K562 (cell line): ENCODE data around the gene NUTM1. TPM values are rescaled to one million over a fixed set of nuclear protein-coding genes. Genes with fewer than 3 reads are reported as not detected.

Experiments
- ATF4 ChIP-seq: fragments of 450-650 bp; formaldehyde crosslinking; IDR thresholded peaks from 2 replicates; pipeline ENCODE4 v1.4.0; 2022; ENCODE audit warnings: mild to moderate bottlenecking, moderate library complexity
- BRF1 ChIP-seq: IDR thresholded peaks from 3 replicates; pipeline ENCODE4 v1.6.1; 2011; ENCODE audit warnings: borderline replicate concordance, mild to moderate bottlenecking; ENCODE audit not compliant: insufficient read length; ENCODE audit errors: extremely low read depth
- CBX8 ChIP-seq: fragments of 200-600 bp; sonication (generic); IDR thresholded peaks from 2 replicates; pipeline ENCODE4 v1.6.1; 2012; ENCODE audit warnings: borderline replicate concordance, mixed run types, low read depth, mild to moderate bottlenecking, moderate library complexity, mixed read lengths, low read length, control low read depth, inconsistent platforms; ENCODE audit not compliant: poor library complexity, severe bottlenecking; ENCODE audit errors: extremely low read depth
- CUX1 ChIP-seq: fragments of 200-800 bp; sonication (Bioruptor generic); IDR thresholded peaks from 2 replicates; pipeline ENCODE4 v1.6.1; 2016; ENCODE audit warnings: missing genetic modification characterization, missing compliant biosample characterization
- FOXA3 ChIP-seq, 2 experiments: fragments of 450-650 bp in 1 of 2; sonication (generic) in 1 of 2; formaldehyde crosslinking; IDR thresholded peaks in 1 of 2; conservative IDR thresholded peaks in 1 of 2; 2 replicates each; pipeline versions ENCODE4 v1.4.0 to v1.8.0; 2020 to 2022; ENCODE audit warnings: mild to moderate bottlenecking in 2 of 2, missing genetic modification reagents in 1 of 2
- GATA2 ChIP-seq: sonication (generic); formaldehyde crosslinking; IDR thresholded peaks from 2 replicates; pipeline ENCODE4 v1.4.0; 2020; ENCODE audit warnings: mild to moderate bottlenecking, missing genetic modification reagents
- MBD1 ChIP-seq: fragments of 250-450 bp; sonication (Bioruptor Pico); IDR thresholded peaks from 2 replicates; pipeline ENCODE4 v1.8.0; 2022; ENCODE audit warnings: inconsistent platforms
- MECOM ChIP-seq: fragments of 250-450 bp; sonication (Bioruptor Pico); IDR thresholded peaks from 2 replicates; pipeline ENCODE4 v1.8.0; 2022; ENCODE audit warnings: inconsistent platforms
- TAL1 ChIP-seq: fragments of 450-650 bp; IDR thresholded peaks from 2 replicates; pipeline ENCODE4 v1.6.1; 2016; ENCODE audit warnings: mild to moderate bottlenecking
- TEAD1 ChIP-seq, 2 experiments: fragments of 450-650 bp in 1 of 2; sonication (generic) in 1 of 2; formaldehyde crosslinking; IDR thresholded peaks; 2 replicates each; pipeline versions ENCODE4 v1.4.0 to v1.8.0; 2020 to 2022; ENCODE audit warnings: mild to moderate bottlenecking in 2 of 2, missing genetic modification reagents in 1 of 2
- TEAD2 ChIP-seq: fragments of 450-650 bp; IDR thresholded peaks from 2 replicates; pipeline ENCODE4 v1.6.1; 2016; ENCODE audit warnings: missing genetic modification characterization, control low read depth, missing compliant biosample characterization
- THRAP3 ChIP-seq: fragments of 450-650 bp; IDR thresholded peaks from 2 replicates; pipeline ENCODE4 v1.6.1; 2016; ENCODE audit warnings: mild to moderate bottlenecking, inconsistent platforms, borderline replicate concordance
- UBTF ChIP-seq, 2 experiments: IDR thresholded peaks; 2 replicates each; pipeline ENCODE4 v1.6.1; 2012; ENCODE audit warnings: improper control_type of control experiment in 2 of 2, low read depth in 2 of 2, low read length in 2 of 2, borderline replicate concordance in 1 of 2
- ZFP36 ChIP-seq: fragments of 150-350 bp; IDR thresholded peaks from 2 replicates; pipeline ENCODE4 v1.6.1; 2018; ENCODE audit warnings: low read length, low read depth; ENCODE audit not compliant: partially characterized antibody
- ZNF766 ChIP-seq: fragments of 200-800 bp; sonication (Bioruptor generic); conservative IDR thresholded peaks from 2 replicates; pipeline ENCODE4 v1.6.1; 2016; ENCODE audit warnings: missing genetic modification characterization, missing compliant biosample characterization
- polyA plus RNA-seq, 8 experiments: library from polyadenylated mRNA; depleted of rRNA in 4 of 8; stranded (reverse) in 5 of 8; unstranded in 3 of 8; fragments of >200 nt; fragmentation: Nextera tagmentation in 2 of 8; fragmentation: Illumina TruSeq in 1 of 8; extraction: Ambion mirVana in 2 of 8; extraction: Trizol in 1 of 8; gene quantifications; 2 replicates each; pipeline versions ENCODE4 v1.2.1 to v1.2.3, GENCODE V29; 2011 to 2014; ENCODE audit warnings: inconsistent platforms in 1 of 8, missing spikeins in 1 of 8
- total RNA-seq, 7 experiments: library from RNA; depleted of rRNA in 6 of 7; stranded (reverse); fragments of >200 nt in 6 of 7; fragmentation: Illumina TruSeq in 2 of 7; extraction: Trizol in 2 of 7; gene quantifications; 2 replicates each; pipeline versions ENCODE4 v1.2.1 to v1.2.3, GENCODE V29; 2011 to 2021; ENCODE audit warnings: low replicate concordance in 1 of 7

The NUTM1 gene
- total and polyA plus RNA-seq, 9 of the 15 experiments (the other 6 are each of a cell fraction or from before 2014, with no cell fraction given), result 0.01 to 0.05 (median 0.04) TPM; not detected in 4

- peak; percentile 83 for TF ChIP-seq ATF4 (CRISPR knock-in tag)
- no peak for TF ChIP-seq BRF1
- TF ChIP-seq CUX1, result no peak
- no peak for TF ChIP-seq CBX8
- TF ChIP-seq ZFP36, result no peak
- TF ChIP-seq FOXA3 (CRISPR knock-in tag; conservative IDR thresholded peaks at IDR 0.05 in 1 of 2, IDR thresholded peaks at IDR 0.05 in 1 of 2), result no peak
- no peak for TF ChIP-seq GATA2 (CRISPR knock-in tag)
- TF ChIP-seq THRAP3, result no peak
- TF ChIP-seq TEAD1 (CRISPR knock-in tag; IDR thresholded peaks at IDR 0.05), result peak in 1 of 2 experiments; percentile 47; a peak in 1 of 4 replicates
- TF ChIP-seq ZNF766 (CRISPR knock-in tag), result peak; percentile 78
- no peak for TF ChIP-seq TEAD2 (tag)
- TF ChIP-seq TAL1, result no peak
- no peak for TF ChIP-seq UBTF (IDR thresholded peaks at IDR 0.05; ENCODE audit: borderline replicate concordance in 1 of 2, low read depth in 2 of 2, low read length in 2 of 2)
- TF ChIP-seq MECOM (CRISPR knock-in tag), result no peak
- no peak for TF ChIP-seq MBD1 (CRISPR knock-in tag)
Measured at GRCh38 chr15:34336231-34336990, 6.7 kb upstream of the NUTM1 start (continued).
